ENCODE measurements around the gene S100B. TPM values are rescaled to one million over a fixed set of nuclear protein-coding genes. Genes with fewer than 3 reads are reported as not detected.

The S100B gene
- total RNA-seq, 4 donors from 2014 or later: 1.8 to 9.1 (median 3.4) TPM; not detected in 1

GRCh38 chr21:46557919-46558392 lies 46.9 kb downstream of the S100B start:
- H3K36me3 ChIP-seq: peaks cover 0 to 91% (median 0%) of the 10 kb centered on the region in 3 donors

GRCh38 chr21:46557469-46557868 lies 47.4 kb downstream of the S100B start:
- DNase-seq: no peak
- Histone ChIP-seq H3K36me3 (peaks cover 0 to 90% (median 0%) of the 10 kb centered on the region in 3 donors), H3K4me3 (no peak overlapping the region), H3K27ac (no peak overlapping the region), H3K9me3 (no peaks in the 10 kb centered on the region), H3K27me3 (no peaks in the 10 kb centered on the region), H3K4me1 (peaks cover 0 to 3% (median 0%) of the 10 kb centered on the region in 4 donors)
- TF ChIP-seq, protein P1, sequence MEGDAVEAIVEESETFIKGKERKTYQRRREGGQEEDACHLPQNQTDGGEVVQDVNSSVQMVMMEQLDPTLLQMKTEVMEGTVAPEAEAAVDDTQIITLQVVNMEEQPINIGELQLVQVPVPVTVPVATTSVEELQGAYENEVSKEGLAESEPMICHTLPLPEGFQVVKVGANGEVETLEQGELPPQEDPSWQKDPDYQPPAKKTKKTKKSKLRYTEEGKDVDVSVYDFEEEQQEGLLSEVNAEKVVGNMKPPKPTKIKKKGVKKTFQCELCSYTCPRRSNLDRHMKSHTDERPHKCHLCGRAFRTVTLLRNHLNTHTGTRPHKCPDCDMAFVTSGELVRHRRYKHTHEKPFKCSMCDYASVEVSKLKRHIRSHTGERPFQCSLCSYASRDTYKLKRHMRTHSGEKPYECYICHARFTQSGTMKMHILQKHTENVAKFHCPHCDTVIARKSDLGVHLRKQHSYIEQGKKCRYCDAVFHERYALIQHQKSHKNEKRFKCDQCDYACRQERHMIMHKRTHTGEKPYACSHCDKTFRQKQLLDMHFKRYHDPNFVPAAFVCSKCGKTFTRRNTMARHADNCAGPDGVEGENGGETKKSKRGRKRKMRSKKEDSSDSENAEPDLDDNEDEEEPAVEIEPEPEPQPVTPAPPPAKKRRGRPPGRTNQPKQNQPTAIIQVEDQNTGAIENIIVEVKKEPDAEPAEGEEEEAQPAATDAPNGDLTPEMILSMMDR (IDR thresholded peaks at IDR 0.05): no peak
- no peak for TF ChIP-seq POLR2A (IDR thresholded peaks at IDR 0.05)

More at GRCh38 chr21:46557919-46558392, 46.9 kb downstream of the S100B start:
- Histone ChIP-seq H3K27ac (no peak overlapping the region), H3K9me3 (no peaks in the 10 kb centered on the region), H3K27me3 (no peaks in the 10 kb centered on the region), H3K4me3 (no peak overlapping the region), H3K4me1 (peaks cover 0 to 3% (median 0%) of the 10 kb centered on the region in 4 donors)
- no peak for DNase-seq
- TF ChIP-seq, protein P1 (IDR thresholded peaks at IDR 0.05): no peak
- no peak for TF ChIP-seq POLR2A (IDR thresholded peaks at IDR 0.05)

GRCh38 chr21:46556802-46557201 lies 48.1 kb downstream of the S100B start:
- TF ChIP-seq, protein P1 (IDR thresholded peaks at IDR 0.05): no peak
- no peak for TF ChIP-seq POLR2A (IDR thresholded peaks at IDR 0.05)
- H3K36me3 ChIP-seq: peaks cover 0 to 85% (median 0%) of the 10 kb centered on the region in 3 donors
- no peak overlapping the region for H3K4me3 ChIP-seq
- no peaks in the 10 kb centered on the region for H3K9me3 ChIP-seq
- DNase-seq: no peak
- peaks cover 0 to 3% (median 0%) of the 10 kb centered on the region in 4 donors for H3K4me1 ChIP-seq
- no peaks in the 10 kb centered on the region for H3K27me3 ChIP-seq
- no peak overlapping the region for H3K27ac ChIP-seq

DNA sequence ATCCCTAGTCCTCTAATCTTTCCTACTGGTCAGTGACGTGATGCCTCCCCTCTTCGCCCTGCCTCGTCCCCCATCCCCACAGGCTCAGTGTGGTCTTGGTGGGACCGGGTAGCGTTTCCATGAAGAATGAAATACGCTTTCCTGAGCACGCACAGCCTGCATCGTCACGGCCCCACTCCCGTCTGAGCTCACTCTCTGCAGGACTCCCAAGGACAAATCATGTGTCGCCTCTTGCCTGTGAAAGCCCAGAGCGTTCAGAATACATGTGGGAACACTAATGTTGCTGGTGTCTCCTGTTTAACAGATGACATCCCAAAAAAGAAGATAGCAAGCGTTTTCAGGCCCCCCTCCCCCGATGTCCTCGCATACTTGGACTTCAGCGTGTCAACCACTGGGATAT lies 49.2 kb downstream of the S100B start:
- Histone ChIP-seq H3K4me1 (peaks cover 0 to 3% (median 0%) of the 10 kb centered on the region in 4 donors), H3K27me3 (no peaks in the 10 kb centered on the region), H3K9me3 (no peaks in the 10 kb centered on the region), H3K4me3 (no peak overlapping the region), H3K27ac (no peak overlapping the region), H3K36me3 (peaks cover 0 to 81% (median 0%) of the 10 kb centered on the region in 3 donors)
- TF ChIP-seq POLR2A (IDR thresholded peaks at IDR 0.05): no peak
- TF ChIP-seq, protein P1 (IDR thresholded peaks at IDR 0.05): no peak
- no peak for DNase-seq

- no peak for DNase-seq
- Histone ChIP-seq H3K4me3 (no peak overlapping the region), H3K36me3 (peaks cover 0 to 83% (median 0%) of the 10 kb centered on the region in 3 donors), H3K4me1 (peaks cover 0 to 3% (median 0%) of the 10 kb centered on the region in 4 donors), H3K9me3 (no peaks in the 10 kb centered on the region), H3K27ac (no peak overlapping the region), H3K27me3 (no peaks in the 10 kb centered on the region)
- no peak for TF ChIP-seq POLR2A (IDR thresholded peaks at IDR 0.05)
- TF ChIP-seq, protein P1 (IDR thresholded peaks at IDR 0.05): no peak
Observed at GRCh38 chr21:46555225-46555617, 49.7 kb downstream of the S100B start.

Measured in Peyer's patch (tissue), 4 donors.